ENCODE data around the gene ADCY1.

ADCY1 gene

DNA sequence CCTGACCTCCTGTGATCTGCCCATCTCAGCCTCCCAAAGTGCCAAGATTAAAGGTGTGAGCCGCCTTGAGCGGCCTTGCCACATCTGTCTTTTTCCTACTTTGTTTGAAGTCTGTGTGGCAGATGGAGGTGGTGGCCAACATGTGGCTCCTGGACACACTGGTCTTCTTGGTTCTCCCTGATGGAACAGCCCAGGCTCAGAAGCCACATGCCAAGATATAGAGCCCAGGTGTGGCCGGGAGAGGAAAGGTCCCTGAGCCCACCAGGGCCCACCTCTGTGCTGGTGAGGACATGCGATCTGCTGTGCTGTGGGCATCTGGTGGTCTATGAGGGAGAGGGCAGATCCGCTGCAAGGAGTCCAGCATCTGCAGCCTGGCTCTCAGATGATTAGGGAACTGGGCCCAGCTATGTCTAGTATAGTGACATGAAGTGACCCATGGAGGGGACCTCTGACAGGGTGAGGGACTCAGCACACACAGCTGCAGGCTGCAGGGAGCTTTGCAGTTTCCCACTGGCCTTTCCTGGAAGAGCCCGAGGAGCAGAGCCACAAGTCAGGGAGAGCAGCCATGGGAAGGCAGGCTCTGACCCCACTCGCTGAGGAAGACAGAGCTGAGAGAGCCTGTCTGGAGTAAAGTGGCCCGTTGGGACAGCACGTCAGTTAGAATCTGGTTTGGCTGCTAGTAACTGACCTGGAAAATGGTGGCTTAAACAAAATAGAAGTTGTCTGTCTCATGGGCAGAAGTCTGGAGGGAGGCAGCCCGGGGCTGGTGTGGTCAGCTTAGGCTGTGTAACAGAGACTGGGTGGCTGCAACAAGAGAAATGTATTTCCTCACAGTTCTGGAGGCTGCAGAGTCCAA, 25.9 kb downstream of the ADCY1 start:
- no peak for DNase-seq (ENCODE audit: low read depth)

GRCh38 chr7:45601094-45601493, 26.9 kb downstream of the ADCY1 start:
- DNase-seq (ENCODE audit: low read depth): no peak
- no peak overlapping the region for H3K4me3 ChIP-seq (ENCODE audit: low read length)
- TF ChIP-seq, protein P1, sequence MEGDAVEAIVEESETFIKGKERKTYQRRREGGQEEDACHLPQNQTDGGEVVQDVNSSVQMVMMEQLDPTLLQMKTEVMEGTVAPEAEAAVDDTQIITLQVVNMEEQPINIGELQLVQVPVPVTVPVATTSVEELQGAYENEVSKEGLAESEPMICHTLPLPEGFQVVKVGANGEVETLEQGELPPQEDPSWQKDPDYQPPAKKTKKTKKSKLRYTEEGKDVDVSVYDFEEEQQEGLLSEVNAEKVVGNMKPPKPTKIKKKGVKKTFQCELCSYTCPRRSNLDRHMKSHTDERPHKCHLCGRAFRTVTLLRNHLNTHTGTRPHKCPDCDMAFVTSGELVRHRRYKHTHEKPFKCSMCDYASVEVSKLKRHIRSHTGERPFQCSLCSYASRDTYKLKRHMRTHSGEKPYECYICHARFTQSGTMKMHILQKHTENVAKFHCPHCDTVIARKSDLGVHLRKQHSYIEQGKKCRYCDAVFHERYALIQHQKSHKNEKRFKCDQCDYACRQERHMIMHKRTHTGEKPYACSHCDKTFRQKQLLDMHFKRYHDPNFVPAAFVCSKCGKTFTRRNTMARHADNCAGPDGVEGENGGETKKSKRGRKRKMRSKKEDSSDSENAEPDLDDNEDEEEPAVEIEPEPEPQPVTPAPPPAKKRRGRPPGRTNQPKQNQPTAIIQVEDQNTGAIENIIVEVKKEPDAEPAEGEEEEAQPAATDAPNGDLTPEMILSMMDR (IDR thresholded peaks at IDR 0.05; ENCODE audit: insufficient read depth, low read depth, low read length, missing control alignments): no peak

More for the DNA sequence above, 25.9 kb downstream of the ADCY1 start:
- H3K4me3 ChIP-seq (ENCODE audit: low read length): no peak overlapping the region
- TF ChIP-seq, protein P1 (IDR thresholded peaks at IDR 0.05; ENCODE audit: insufficient read depth, low read depth, low read length, missing control alignments): no peak

- TF ChIP-seq, protein P1 (IDR thresholded peaks at IDR 0.05; ENCODE audit: insufficient read depth, low read depth, low read length, missing control alignments): no peak
- no peak overlapping the region for H3K4me3 ChIP-seq (ENCODE audit: low read length)
- DNase-seq (ENCODE audit: low read depth): no peak
Measured at GRCh38 chr7:45601816-45602540, 27.8 kb downstream of the ADCY1 start.

DNA sequence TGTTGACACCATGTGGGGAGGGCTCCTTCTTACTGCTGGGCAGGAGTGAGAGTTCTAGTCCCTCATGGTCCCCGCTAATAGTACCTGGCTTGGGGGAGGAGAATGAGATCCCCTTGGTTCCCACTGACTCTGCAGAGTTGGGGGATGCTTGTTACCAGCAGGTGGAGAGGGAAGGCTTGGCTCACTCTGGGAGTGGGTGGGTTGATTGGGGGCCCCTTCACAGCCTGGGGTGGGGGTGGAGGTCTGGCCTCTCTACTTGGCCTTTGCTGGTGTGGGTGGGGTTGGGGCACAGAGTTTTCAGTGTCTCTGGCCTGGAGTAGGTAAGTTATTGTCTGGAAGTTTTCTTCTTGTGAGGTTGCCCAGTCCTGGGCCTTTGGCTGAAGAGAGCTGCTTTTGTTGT, 31.9 kb downstream of the ADCY1 start:
- TF ChIP-seq, protein P1 (IDR thresholded peaks at IDR 0.05; ENCODE audit: insufficient read depth, low read depth, low read length, missing control alignments): no peak

DNA sequence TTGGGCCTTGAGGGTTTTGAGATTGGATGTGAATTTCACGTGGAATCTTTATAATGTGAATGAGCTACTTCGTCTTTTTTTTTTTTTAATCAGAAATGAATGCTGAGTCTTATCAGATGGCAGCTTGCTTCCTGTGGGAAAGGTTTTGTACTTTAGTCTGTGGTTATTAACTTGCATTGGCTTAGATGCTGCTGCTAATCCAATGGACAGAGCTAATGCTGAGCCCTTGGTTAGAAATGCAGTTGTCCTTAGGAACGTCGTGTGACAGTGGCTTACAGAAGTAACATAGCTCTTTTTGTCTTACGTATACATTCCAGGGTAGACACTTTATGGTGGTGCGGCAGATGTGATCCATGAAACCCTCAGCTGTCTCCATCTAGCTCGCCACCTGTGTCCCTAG, 32.8 kb downstream of the ADCY1 start:
- DNase-seq (ENCODE audit: low read depth): no peak
- H3K4me3 ChIP-seq (ENCODE audit: low read length): no peak overlapping the region
- TF ChIP-seq, protein P1 (IDR thresholded peaks at IDR 0.05; ENCODE audit: insufficient read depth, low read depth, low read length, missing control alignments): no peak

More for the DNA sequence above, 31.9 kb downstream of the ADCY1 start:
- no peak overlapping the region for H3K4me3 ChIP-seq (ENCODE audit: low read length)
- no peak for DNase-seq (ENCODE audit: low read depth)

DNA sequence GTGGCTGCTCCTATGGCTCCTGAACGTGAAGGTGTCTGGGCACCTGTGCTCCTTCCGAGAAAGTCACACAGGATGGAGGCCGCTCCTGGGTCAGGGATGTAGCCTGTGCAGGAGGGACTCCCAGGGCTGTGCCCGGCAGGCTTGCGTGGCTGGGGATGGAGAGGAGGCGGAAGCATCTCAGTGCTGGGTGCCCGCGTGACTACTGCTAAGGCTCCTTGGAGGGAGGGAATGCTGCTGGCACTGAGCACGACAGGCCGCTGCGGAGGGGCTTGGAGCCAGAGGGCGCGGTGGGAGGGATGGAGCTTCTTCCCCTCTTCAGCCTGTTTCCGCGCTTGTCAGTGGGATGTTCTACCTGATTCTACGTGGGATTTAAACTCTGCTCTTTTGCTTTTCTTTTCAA, 35.0 kb downstream of the ADCY1 start:
- TF ChIP-seq, protein P1 (IDR thresholded peaks at IDR 0.05; ENCODE audit: insufficient read depth, low read depth, low read length, missing control alignments): no peak
- no peak overlapping the region for H3K4me3 ChIP-seq (ENCODE audit: low read length)
- no peak for DNase-seq (ENCODE audit: low read depth)

Measured in epithelial cell of esophagus (primary cell).